Activated CD8-positive, alpha-beta T cell treated with anti-CD3 and anti-CD28 coated beads, Interleukin-2, amount 10 ng/mL, durations not matched to agents 7 days and 5 days (primary cell): Measurements from ENCODE around the gene RNF146. TPM values are rescaled to one million over a fixed set of nuclear protein-coding genes. Genes with fewer than 3 reads are reported as not detected.
A peak's percentile ranks its signal among the peaks of the same experiment; 100 is the strongest.

ENCODE experiments used
- ATAC-seq: fragments of 150-1000 bp; cut with Tn5 transposase; one replicate; pipeline ENCODE4 v1.10.0; 2021; ENCODE audit warnings: moderate library complexity
- CTCF ChIA-PET: fragments of 350-600 bp; sonication (Branson Sonifier 250); formaldehyde crosslinking; loops from one replicate; lab custom pipeline; 2021; ENCODE audit warnings: antibody characterized with exemption; lab: Charles Lee
- POLR2A ChIA-PET: fragments of 350-600 bp; sonication (Branson Sonifier 250); formaldehyde crosslinking; loops from one replicate; lab custom pipeline; 2021; ENCODE audit warnings: antibody characterized with exemption; lab: Charles Lee
- DNase-seq: peaks from one replicate; pipeline ENCODE4 v3.0.0-alpha.2; 2020
- H3K27ac Mint-ChIP-seq: one replicate; pipeline ENCODE4 v1.8.0; 2021; ENCODE audit warnings: mild to moderate bottlenecking, mixed read lengths
- H3K27me3 Mint-ChIP-seq: one replicate; pipeline ENCODE4 v1.8.0; 2021; ENCODE audit warnings: low read depth, mixed read lengths
- H3K36me3 Mint-ChIP-seq: one replicate; pipeline ENCODE4 v1.8.0; 2021; ENCODE audit warnings: low read depth, mixed read lengths
- H3K4me1 Mint-ChIP-seq: one replicate; pipeline ENCODE4 v1.8.0; 2021; ENCODE audit warnings: low read depth, mixed read lengths
- H3K4me3 Mint-ChIP-seq: one replicate; pipeline ENCODE4 v1.8.0; 2021; ENCODE audit warnings: mild to moderate bottlenecking, mixed read lengths
- H3K9me3 Mint-ChIP-seq: one replicate; pipeline ENCODE4 v1.8.0; 2022; ENCODE audit warnings: mixed read lengths; ENCODE audit not compliant: insufficient read depth
- total RNA-seq, 2 experiments: library from RNA; stranded (reverse); gene quantifications; one replicate each; pipeline ENCODE4 v1.2.3, GENCODE V29; 2021

Gene RNF146
- total RNA-seq, 2 experiments from 2014 or later: 14.7 to 18.0 TPM

GRCh38 chr6:127289934-127290333 lies 23.3 kb downstream of the RNF146 start:
- POLR2A ChIA-PET: no interaction called here
- H3K27ac Mint-ChIP-seq: no peak overlapping the region
- H3K4me1 Mint-ChIP-seq: peaks cover 13% of the 10 kb centered on the region
- CTCF ChIA-PET: interaction anchor here (0.6 to 3.6 kb wide), 6 partner anchors 11 to 131 kb away, joined by 3 to 24 read pairs (median 4); partner anchors contain the start of gene RNF146
- DNase-seq: no peak
- no peak for ATAC-seq
- no peaks in the 10 kb centered on the region for H3K27me3 Mint-ChIP-seq
- no peak overlapping the region for H3K4me3 Mint-ChIP-seq
- H3K9me3 Mint-ChIP-seq: no peaks in the 10 kb centered on the region
- H3K36me3 Mint-ChIP-seq: peaks cover 56% of the 10 kb centered on the region

GRCh38 chr6:127290391-127291265 lies 24.0 kb downstream of the RNF146 start:
- Mint-ChIP-seq H3K36me3 (peaks cover 56% of the 10 kb centered on the region), H3K27me3 (no peaks in the 10 kb centered on the region), H3K4me3 (no peak overlapping the region), H3K27ac (no peak overlapping the region), H3K4me1 (peaks cover 13% of the 10 kb centered on the region), H3K9me3 (no peaks in the 10 kb centered on the region)
- DNase-seq (no peak), ATAC-seq (no peak)
- POLR2A ChIA-PET: no interaction called here
- CTCF ChIA-PET: interaction anchor here (0.6 to 3.6 kb wide), 10 partner anchors 11 to 248 kb away, joined by 3 to 24 read pairs (median 6); partner anchors contain the start of gene RNF146

- H3K9me3 Mint-ChIP-seq: no peaks in the 10 kb centered on the region
- peaks cover 13% of the 10 kb centered on the region for H3K4me1 Mint-ChIP-seq
- no peak overlapping the region for H3K27ac Mint-ChIP-seq
- DNase-seq (no peak), ATAC-seq (no peak)
- POLR2A ChIA-PET: interaction anchor here (1.1 kb wide), 1 partner anchor 24 kb away, joined by 3 read pairs; no protein-coding TSS in a partner anchor
- H3K36me3 Mint-ChIP-seq: peaks cover 57% of the 10 kb centered on the region
- CTCF ChIA-PET: interaction anchor here (1.6 to 3.6 kb wide), 6 partner anchors 10 to 248 kb away, joined by 4 to 24 read pairs (median 7); partner anchors contain the start of gene RNF146
- H3K4me3 Mint-ChIP-seq: peak overlapping the region; percentile 25
- no peaks in the 10 kb centered on the region for H3K27me3 Mint-ChIP-seq
Observed at GRCh38 chr6:127291495-127291894, 24.8 kb downstream of the RNF146 start.

- Mint-ChIP-seq H3K4me3 (no peak overlapping the region), H3K9me3 (no peaks in the 10 kb centered on the region), H3K36me3 (peaks cover 22% of the 10 kb centered on the region), H3K27ac (no peak overlapping the region), H3K4me1 (no peaks in the 10 kb centered on the region), H3K27me3 (no peaks in the 10 kb centered on the region)
- ChIA-PET POLR2A (no interaction called here), CTCF (interaction anchor here (1.5 kb wide), 1 partner anchor 219 kb away, joined by 7 read pairs; no protein-coding TSS in a partner anchor)
- ATAC-seq: no peak
- no peak for DNase-seq
Observed at GRCh38 chr6:127297502-127298070, 30.9 kb downstream of the RNF146 start.

GRCh38 chr6:127298475-127298874 lies 31.8 kb downstream of the RNF146 start:
- H3K4me3 Mint-ChIP-seq: no peak overlapping the region
- H3K4me1 Mint-ChIP-seq: peaks cover 3% of the 10 kb centered on the region
- DNase-seq (no peak), ATAC-seq (no peak)
- H3K27me3 Mint-ChIP-seq: no peaks in the 10 kb centered on the region
- H3K9me3 Mint-ChIP-seq: no peaks in the 10 kb centered on the region
- peaks cover 16% of the 10 kb centered on the region for H3K36me3 Mint-ChIP-seq
- H3K27ac Mint-ChIP-seq: no peak overlapping the region
- ChIA-PET POLR2A (no interaction called here), CTCF (interaction anchor here (1.2 kb wide), 1 partner anchor 218 kb away, joined by 3 read pairs; no protein-coding TSS in a partner anchor)

- no peak for ATAC-seq
- CTCF ChIA-PET: interaction anchor here (0.8 to 3.2 kb wide), 5 partner anchors 9 to 240 kb away, joined by 3 to 24 read pairs (median 3); partner anchors contain the start of gene RNF146
- H3K4me1 Mint-ChIP-seq: peaks cover 5% of the 10 kb centered on the region
Observed at GRCh38 chr6:127299522-127300240, 33.0 kb downstream of the RNF146 start.

GRCh38 chr6:127300411-127300810 lies 33.7 kb downstream of the RNF146 start:
- ChIA-PET POLR2A (interaction anchor here (0.6 kb wide), 1 partner anchor 19 kb away, joined by 3 read pairs; no protein-coding TSS in a partner anchor), CTCF (interaction anchor here (1.2 to 3.2 kb wide), 5 partner anchors 10 to 239 kb away, joined by 3 to 24 read pairs (median 14); partner anchors contain the start of gene RNF146)
- no peak overlapping the region for H3K27ac Mint-ChIP-seq
- no peak for ATAC-seq
- peaks cover 5% of the 10 kb centered on the region for H3K36me3 Mint-ChIP-seq
- peaks cover 5% of the 10 kb centered on the region for H3K4me1 Mint-ChIP-seq
- H3K4me3 Mint-ChIP-seq: no peak overlapping the region
- no peaks in the 10 kb centered on the region for H3K27me3 Mint-ChIP-seq
- DNase-seq: no peak
- H3K9me3 Mint-ChIP-seq: no peaks in the 10 kb centered on the region

More at GRCh38 chr6:127299522-127300240, 33.0 kb downstream of the RNF146 start:
- no peak for DNase-seq
- Mint-ChIP-seq H3K27ac (no peak overlapping the region), H3K9me3 (no peaks in the 10 kb centered on the region), H3K36me3 (peaks cover 9% of the 10 kb centered on the region), H3K4me3 (no peak overlapping the region), H3K27me3 (no peaks in the 10 kb centered on the region)
- POLR2A ChIA-PET: interaction anchor here (0.6 kb wide), 2 partner anchors 20 to 357 kb away, joined by 3 read pairs; no protein-coding TSS in a partner anchor

GRCh38 chr6:127301199-127301700 lies 34.6 kb downstream of the RNF146 start:
- H3K27ac Mint-ChIP-seq: no peak overlapping the region
- POLR2A ChIA-PET: no interaction called here
- H3K4me1 Mint-ChIP-seq: peaks cover 5% of the 10 kb centered on the region
- H3K36me3 Mint-ChIP-seq: peaks cover 5% of the 10 kb centered on the region
- no peaks in the 10 kb centered on the region for H3K9me3 Mint-ChIP-seq
- CTCF ChIA-PET: interaction anchor here (1.0 to 3.2 kb wide), 10 partner anchors 8 to 251 kb away, joined by 3 to 24 read pairs (median 5); partner anchors contain the start of gene RNF146
- no peaks in the 10 kb centered on the region for H3K27me3 Mint-ChIP-seq
- ATAC-seq (no peak), DNase-seq (no peak)
- H3K4me3 Mint-ChIP-seq: no peak overlapping the region

- POLR2A ChIA-PET: no interaction called here
- DNase-seq (peak; percentile 59), ATAC-seq (no peak)
- H3K4me1 Mint-ChIP-seq: peaks cover 5% of the 10 kb centered on the region
- no peaks in the 10 kb centered on the region for H3K27me3 Mint-ChIP-seq
- peaks cover 17% of the 10 kb centered on the region for H3K36me3 Mint-ChIP-seq
- no peak overlapping the region for H3K27ac Mint-ChIP-seq
- peaks cover 5% of the 10 kb centered on the region for H3K9me3 Mint-ChIP-seq
- no peak overlapping the region for H3K4me3 Mint-ChIP-seq
- CTCF ChIA-PET: interaction anchor here (0.7 to 3.2 kb wide), 20 partner anchors 11 to 246 kb away, joined by 3 to 24 read pairs (median 6); partner anchors contain the start of gene RNF146
Observed at GRCh38 chr6:127302728-127303660, 36.3 kb downstream of the RNF146 start.

GRCh38 chr6:127303917-127304316 lies 37.3 kb downstream of the RNF146 start:
- DNase-seq (no peak), ATAC-seq (no peak)
- H3K4me1 Mint-ChIP-seq: peaks cover 5% of the 10 kb centered on the region
- no peaks in the 10 kb centered on the region for H3K27me3 Mint-ChIP-seq
- peaks cover 26% of the 10 kb centered on the region for H3K36me3 Mint-ChIP-seq
- ChIA-PET POLR2A (interaction anchor here (0.7 kb wide), 1 partner anchor 1024 kb away, joined by 3 read pairs; no protein-coding TSS in a partner anchor), CTCF (interaction anchor here (0.7 to 2.8 kb wide), 13 partner anchors 10 to 245 kb away, joined by 3 to 15 read pairs (median 4); partner anchors contain the start of gene RNF146)
- peaks cover 14% of the 10 kb centered on the region for H3K9me3 Mint-ChIP-seq
- no peak overlapping the region for H3K27ac Mint-ChIP-seq
- H3K4me3 Mint-ChIP-seq: no peak overlapping the region
